SKM-1 (cell line): ENCODE data around the gene GRID1.

ENCODE experiments used
- DNase-seq: peaks from one replicate; lab custom pipeline; 2025; ENCODE audit not compliant: unreplicated experiment; lab: John Stamatoyannopoulos, UW

The GRID1 gene

GRCh38 chr10:86155054-86155921 is 211.3 kb downstream of the GRID1 start:
- no peak for DNase-seq

GRCh38 chr10:86153751-86154150 is 212.8 kb downstream of the GRID1 start:
- no peak for DNase-seq

- no peak for DNase-seq
These were observed 213.7 kb downstream of the GRID1 start for GRCh38 chr10:86152911-86153310.

- no peak for DNase-seq
These were observed 214.2 kb downstream of the GRID1 start for GRCh38 chr10:86152354-86152753.

GRCh38 chr10:86151613-86152012 is 215.0 kb downstream of the GRID1 start:
- DNase-seq: no peak

GRCh38 chr10:86149257-86149656 is 217.3 kb downstream of the GRID1 start:
- no peak for DNase-seq

- DNase-seq: no peak
These were observed 218.5 kb downstream of the GRID1 start for GRCh38 chr10:86148117-86148516.

GRCh38 chr10:86144301-86144700 is 222.3 kb downstream of the GRID1 start:
- DNase-seq: no peak

GRCh38 chr10:86141896-86142295 is 224.7 kb downstream of the GRID1 start:
- no peak for DNase-seq

GRCh38 chr10:86139066-86139657 is 227.4 kb downstream of the GRID1 start:
- peak; percentile 2 for DNase-seq

- DNase-seq: no peak
These were observed 228.0 kb downstream of the GRID1 start for GRCh38 chr10:86138551-86139065.

GRCh38 chr10:86137561-86137960 is 229.0 kb downstream of the GRID1 start:
- DNase-seq: no peak

GRCh38 chr10:86136934-86137333 is 229.7 kb downstream of the GRID1 start:
- DNase-seq: no peak

- DNase-seq: no peak
These were observed 231.4 kb downstream of the GRID1 start for GRCh38 chr10:86135191-86135590.

GRCh38 chr10:86130737-86131475 is 235.7 kb downstream of the GRID1 start:
- no peak for DNase-seq

GRCh38 chr10:86130041-86130440 is 236.6 kb downstream of the GRID1 start:
- DNase-seq: no peak

- no peak for DNase-seq
These were observed 238.2 kb downstream of the GRID1 start for GRCh38 chr10:86128360-86128759.

- DNase-seq: no peak
These were observed 239.2 kb downstream of the GRID1 start for GRCh38 chr10:86127274-86127819.

- DNase-seq: no peak
These were observed 241.9 kb downstream of the GRID1 start for GRCh38 chr10:86124734-86125133.

- DNase-seq: no peak
These were observed 242.9 kb downstream of the GRID1 start for GRCh38 chr10:86123715-86124114.

- DNase-seq: no peak
These were observed 243.3 kb downstream of the GRID1 start for GRCh38 chr10:86123304-86123703.
